H1 (cell line): Measurements from ENCODE around the gene HS3ST6. TPM values are rescaled to one million over a fixed set of nuclear protein-coding genes. Genes with fewer than 3 reads are reported as not detected.

Source experiments
- HDAC2 ChIP-seq, 2 experiments: fragments of 300-600 bp in 1 of 2; sonication (generic) in 1 of 2; IDR thresholded peaks; 2 replicates each; pipeline ENCODE4 v1.6.1; 2011 to 2012; ENCODE audit warnings: low read depth in 2 of 2, low read length in 2 of 2, mild to moderate bottlenecking in 2 of 2, moderate library complexity in 2 of 2, borderline replicate concordance in 1 of 2, inconsistent platforms in 1 of 2
- NANOG ChIP-seq: IDR thresholded peaks from 2 replicates; pipeline ENCODE4 v1.6.1; 2011; ENCODE audit warnings: low read length, low read depth, mild to moderate bottlenecking, inconsistent platforms; ENCODE audit not compliant: insufficient read depth, poor library complexity, severe bottlenecking
- NRF1 ChIP-seq: IDR thresholded peaks from 2 replicates; pipeline ENCODE4 v1.6.1; 2011; ENCODE audit warnings: mild to moderate bottlenecking, low read depth, low read length, improper control_type of control experiment
- POLR2AphosphoS5 ChIP-seq: IDR thresholded peaks from 2 replicates; pipeline ENCODE4 v1.6.1; 2011; ENCODE audit warnings: low read depth, low read length
- SIRT6 ChIP-seq: IDR thresholded peaks from one replicate; pipeline ENCODE4 v1.7.1; 2012; ENCODE audit warnings: low read length, inconsistent platforms
- SP2 ChIP-seq: IDR thresholded peaks from 2 replicates; pipeline ENCODE4 v1.6.1; 2012; ENCODE audit warnings: mild to moderate bottlenecking, low read length, inconsistent platforms
- polyA plus RNA-seq, 7 experiments: library from polyadenylated mRNA; depleted of rRNA in 3 of 7; stranded (reverse) in 5 of 7; unstranded in 2 of 7; fragments of >200 nt in 5 of 7; fragments of 200-250 nt in 2 of 7; gene quantifications; 1 replicate in 5 of 7; 2 replicates in 1 of 7; 4 replicates in 1 of 7; pipeline versions ENCODE4 v1.2.1 to v1.2.3, GENCODE V29; 2011 to 2013; ENCODE audit warnings: missing spikeins in 2 of 7, mixed read lengths in 2 of 7
- total RNA-seq: library from RNA; stranded (reverse); fragmentation: NEBNext Ultra II Directional; extraction: Animal tissue kit (Norgen Biotek cat#: 25700); gene quantifications from 2 replicates; pipeline ENCODE4 v1.2.1, GENCODE V29; 2021
- TF ChIP-seq, protein P1 (sequence below): IDR thresholded peaks from 2 replicates; pipeline ENCODE4 v1.6.1; 2011; ENCODE audit warnings: low read length, improper control_type of control experiment

The HS3ST6 gene
- total and polyA plus RNA-seq, 2 of the 8 experiments (the other 6 are each of a cell fraction or from before 2014, with no cell fraction given) = 0.36 to 0.39 TPM

DNA sequence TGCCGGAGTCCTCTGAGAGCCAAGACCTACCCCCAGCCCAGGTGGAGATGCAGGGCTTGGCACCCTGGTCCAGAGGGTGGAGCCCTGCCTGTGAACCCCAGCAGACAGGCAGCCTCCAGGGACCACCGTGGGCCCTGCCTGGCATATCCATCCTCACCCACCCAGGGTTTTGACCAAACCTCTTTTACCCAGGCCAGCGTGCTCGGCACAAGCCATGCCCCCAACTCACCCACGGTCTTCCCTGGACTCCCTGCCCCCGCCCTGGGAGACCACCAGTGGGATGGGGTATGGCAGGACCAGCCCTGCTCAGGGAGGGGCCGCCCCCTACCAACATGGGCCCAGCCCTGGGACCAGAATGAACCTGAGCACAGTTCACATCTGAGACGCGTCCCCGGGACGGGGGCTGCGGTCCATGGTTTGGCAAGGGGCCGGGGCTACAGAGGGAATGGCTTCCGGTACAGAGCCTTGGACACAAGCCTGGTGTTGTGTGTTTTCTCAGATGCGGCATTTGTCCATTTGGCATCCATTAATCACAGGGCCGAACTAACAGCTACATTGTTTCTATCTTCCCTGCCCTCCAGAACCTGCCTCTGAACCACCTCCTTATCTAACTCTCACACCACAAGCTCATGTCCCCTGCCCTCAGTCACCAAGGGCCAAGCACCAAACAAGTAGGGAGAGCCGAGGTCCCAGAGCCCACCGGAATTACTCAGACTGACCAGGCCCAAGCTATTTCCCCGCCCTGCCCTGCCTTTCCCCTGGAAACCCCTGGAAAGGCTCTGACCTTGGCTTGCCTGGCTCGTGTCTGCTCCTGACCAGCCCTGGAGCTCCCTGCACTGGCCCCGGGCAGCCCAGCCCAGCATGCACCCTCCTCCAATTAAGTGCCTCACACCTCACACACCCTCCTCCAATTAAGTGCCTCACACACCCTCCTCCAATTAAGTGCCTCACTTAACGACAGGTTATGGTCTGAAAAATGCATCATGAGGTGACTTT lies 14.1 kb downstream of the HS3ST6 start (continued):
- no peak for TF ChIP-seq NANOG
- TF ChIP-seq HDAC2 (IDR thresholded peaks at IDR 0.05; ENCODE audit: borderline replicate concordance in 1 of 2, low read depth in 2 of 2, low read length in 2 of 2) = no peak
- no peak for TF ChIP-seq POLR2AphosphoS5
- TF ChIP-seq NRF1 = no peak
- TF ChIP-seq, protein P1, sequence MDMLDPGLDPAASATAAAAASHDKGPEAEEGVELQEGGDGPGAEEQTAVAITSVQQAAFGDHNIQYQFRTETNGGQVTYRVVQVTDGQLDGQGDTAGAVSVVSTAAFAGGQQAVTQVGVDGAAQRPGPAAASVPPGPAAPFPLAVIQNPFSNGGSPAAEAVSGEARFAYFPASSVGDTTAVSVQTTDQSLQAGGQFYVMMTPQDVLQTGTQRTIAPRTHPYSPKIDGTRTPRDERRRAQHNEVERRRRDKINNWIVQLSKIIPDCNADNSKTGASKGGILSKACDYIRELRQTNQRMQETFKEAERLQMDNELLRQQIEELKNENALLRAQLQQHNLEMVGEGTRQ = no peak
- TF ChIP-seq SP2 = no peak
- TF ChIP-seq SIRT6 = no peak
- TF ChIP-seq, all 59 proteins: peak for 0
